CD4-positive, alpha-beta T cell treated with Interleukin-10 for 1 hour (primary cell): ENCODE results near the gene LYRM4.
A peak's percentile ranks its signal among the peaks of the same experiment; 100 is the strongest.

ENCODE experiments used
- DNase-seq: peaks from one replicate; pipeline ENCODE4 v3.0.0-alpha.2; 2020

Gene LYRM4

DNA sequence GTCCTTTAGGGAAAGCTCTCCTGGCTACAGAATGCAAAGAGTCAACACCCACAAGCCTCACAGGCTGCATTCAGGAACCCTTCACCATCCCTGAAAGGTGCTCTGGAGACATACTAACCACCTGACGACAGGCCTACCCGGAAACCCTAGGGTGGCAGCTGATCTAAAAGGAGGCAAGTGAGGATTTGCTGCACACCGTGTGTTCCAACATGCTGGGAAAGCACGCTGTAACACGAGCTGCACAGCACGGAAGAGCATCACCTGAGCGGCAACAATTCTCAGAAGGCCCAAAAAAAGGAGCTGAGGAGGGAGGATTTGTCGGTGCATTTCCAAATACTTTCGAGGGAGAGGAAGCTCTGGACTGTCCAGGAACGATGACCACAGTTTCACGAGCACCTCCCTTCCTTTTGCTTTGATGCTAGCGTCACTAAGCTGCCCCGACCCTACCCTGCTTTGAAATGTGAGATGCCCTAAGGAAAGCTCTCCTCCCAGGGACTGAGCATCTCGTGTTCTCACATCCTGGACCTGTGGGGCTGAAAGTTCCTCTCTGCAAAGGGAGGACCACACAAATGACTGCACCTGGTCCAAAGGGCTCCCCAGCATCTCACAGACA lies 88.6 kb downstream of the LYRM4 start:
- DNase-seq = no peak

GRCh38 chr6:5167501-5167900 lies 93.2 kb downstream of the LYRM4 start:
- DNase-seq = no peak

DNA sequence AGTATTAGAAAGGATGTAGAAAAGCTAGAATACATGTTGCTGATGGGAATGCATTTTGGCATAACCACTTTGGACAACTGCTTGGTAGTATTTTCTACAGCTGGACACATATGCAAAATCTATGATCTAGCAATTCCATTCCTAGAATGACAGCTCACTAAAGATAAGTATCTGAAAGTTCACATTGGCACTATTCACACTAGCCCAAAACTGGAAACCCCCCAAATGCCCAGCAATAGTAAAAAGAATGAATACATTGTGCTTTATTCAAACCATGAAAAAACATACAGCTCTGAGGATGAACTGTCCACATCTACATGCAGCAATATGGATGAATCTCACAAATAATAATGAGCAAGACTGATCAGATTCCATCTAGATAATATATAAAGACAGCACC lies 96.7 kb downstream of the LYRM4 start:
- no peak for DNase-seq

GRCh38 chr6:5163247-5163646 lies 97.5 kb downstream of the LYRM4 start:
- DNase-seq = no peak

- no peak for DNase-seq
Observed at GRCh38 chr6:5162355-5162754, 98.4 kb downstream of the LYRM4 start.

DNA sequence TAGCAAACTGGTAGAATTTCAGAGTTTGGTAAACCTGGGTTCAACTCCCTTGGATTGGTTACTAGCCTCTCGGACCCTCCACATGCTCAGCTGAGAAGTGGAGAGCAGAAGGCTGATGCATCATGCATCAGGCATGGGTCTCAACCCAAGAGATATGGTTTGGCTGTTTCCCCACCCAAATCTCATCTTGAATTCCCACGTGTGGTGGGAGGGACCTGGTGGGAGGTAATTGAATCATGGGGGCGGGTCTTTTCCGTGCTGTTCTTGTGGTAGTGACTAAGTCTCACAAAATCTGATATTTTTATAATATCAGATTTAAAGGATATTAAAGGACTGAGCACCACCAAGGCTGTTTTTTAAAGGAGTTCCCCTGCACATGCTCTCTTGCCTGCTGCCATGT lies 100.5 kb downstream of the LYRM4 start:
- DNase-seq = no peak

GRCh38 chr6:5159162-5159561 lies 101.6 kb downstream of the LYRM4 start:
- DNase-seq = no peak

- no peak for DNase-seq
Observed at GRCh38 chr6:5158180-5158579, 102.6 kb downstream of the LYRM4 start.

DNA sequence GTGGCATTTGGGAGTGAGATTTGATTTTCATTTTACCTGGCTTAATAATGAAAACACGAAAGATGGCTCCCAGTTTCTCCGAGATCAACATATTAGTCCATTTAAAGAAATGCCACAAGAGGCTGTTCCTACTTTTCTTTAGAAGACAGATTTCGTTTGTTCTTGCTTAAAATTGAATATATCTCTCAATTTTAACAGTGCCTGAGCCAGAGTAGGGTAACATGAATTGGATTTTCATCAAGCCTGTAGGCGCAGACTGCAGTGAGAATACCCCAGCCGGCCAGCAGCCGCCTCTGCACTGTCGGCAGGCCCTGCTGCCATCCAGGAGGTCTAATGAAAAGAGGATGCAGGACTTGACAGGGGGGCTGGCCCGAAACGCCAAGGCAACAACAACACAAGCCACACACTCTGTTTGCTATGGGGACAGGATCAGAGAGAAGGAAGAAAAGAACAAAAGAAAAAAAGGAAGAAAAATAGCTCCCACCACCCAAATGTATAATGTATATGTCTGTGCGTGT lies 103.1 kb downstream of the LYRM4 start:
- DNase-seq = no peak

DNA sequence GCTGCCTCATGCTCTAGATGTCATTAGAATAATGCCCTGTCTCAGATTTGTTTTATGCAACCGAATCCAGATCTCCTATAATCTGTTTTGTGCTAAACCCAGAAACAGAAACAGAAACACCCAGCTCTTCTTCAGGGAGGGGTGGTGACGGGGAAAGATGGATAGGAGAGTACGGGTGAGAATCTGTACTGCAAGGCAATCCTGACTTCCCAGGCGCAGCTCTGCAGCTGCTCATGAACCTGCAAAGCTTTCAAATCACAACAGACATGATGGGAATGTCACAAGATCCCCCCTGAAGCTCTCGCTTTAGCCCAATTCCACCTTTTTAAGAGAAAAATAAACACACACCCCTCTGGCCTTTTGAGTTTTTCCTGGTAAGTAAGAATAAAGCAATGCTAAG lies 104.1 kb downstream of the LYRM4 start:
- no peak for DNase-seq

- no peak for DNase-seq
Observed at GRCh38 chr6:5155906-5156305, 104.8 kb downstream of the LYRM4 start.

GRCh38 chr6:5153186-5153585 lies 107.6 kb downstream of the LYRM4 start:
- no peak for DNase-seq

DNA sequence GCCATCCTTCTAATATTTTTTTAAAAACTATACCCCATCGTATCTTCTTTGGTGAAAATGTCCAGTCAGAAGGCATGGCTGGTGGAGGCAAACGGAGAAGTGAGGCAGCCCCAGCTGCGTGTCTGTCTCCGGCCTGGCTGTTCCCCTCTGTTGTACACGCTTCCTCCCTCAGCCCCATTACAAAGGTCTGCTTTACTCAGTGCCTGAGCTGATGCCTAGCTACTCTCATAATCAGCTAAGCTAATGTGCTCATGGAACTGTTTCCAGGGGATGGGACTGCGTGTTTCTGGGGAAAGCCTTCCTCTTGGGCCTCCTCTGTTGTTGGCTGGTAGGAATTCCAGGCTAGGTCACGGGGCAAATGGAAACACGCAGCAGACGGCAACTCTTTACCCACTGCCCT lies 108.3 kb downstream of the LYRM4 start:
- no peak for DNase-seq

DNA sequence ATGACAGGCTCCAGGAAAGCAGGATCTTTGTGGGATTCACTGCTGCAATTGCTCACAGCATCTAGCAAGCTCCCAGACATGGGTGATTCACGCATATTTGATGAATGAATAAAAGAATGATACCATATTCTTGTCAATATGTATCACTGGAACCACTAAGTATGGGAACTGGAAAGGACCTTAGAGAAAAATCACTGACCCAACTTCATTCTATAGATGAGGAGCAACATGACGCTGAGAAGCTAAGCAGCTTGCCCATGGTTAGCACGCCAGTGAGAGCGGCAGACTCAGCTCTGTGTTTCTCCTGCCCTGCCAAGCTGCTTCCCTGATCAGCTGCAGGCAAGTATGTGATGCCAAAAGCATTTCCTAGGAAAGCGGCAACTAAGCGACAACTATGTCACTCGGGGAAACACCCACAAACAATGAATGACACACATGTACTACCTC lies 108.8 kb downstream of the LYRM4 start:
- DNase-seq = no peak

DNA sequence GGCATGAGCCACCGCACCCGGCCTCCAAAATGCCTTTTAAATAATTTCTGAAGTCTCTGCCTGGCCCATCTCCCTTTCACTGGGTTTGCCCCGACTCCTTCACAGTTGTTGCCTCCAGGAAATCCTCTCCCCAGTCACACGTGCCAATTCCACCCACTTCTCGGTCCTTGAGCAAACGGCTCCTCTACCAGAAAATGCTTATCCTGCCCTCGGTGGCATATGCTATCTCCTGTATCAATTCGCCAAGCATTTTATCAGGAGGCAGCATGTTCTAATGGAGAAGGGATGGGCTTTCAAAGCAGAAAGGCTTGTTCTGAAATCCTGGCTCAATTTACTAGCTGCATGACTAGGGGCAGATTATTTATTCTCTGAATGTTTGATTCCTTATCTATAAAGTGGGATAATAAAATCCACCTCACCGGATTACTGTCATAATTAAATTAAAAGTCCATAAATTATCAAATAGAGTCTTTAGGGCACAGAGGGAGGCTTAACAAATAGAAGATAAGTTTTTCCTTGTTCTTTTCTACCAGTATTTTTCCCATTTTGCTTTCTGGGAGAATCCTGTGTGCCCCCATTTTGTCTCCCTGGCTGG lies 109.3 kb downstream of the LYRM4 start:
- DNase-seq = no peak

DNA sequence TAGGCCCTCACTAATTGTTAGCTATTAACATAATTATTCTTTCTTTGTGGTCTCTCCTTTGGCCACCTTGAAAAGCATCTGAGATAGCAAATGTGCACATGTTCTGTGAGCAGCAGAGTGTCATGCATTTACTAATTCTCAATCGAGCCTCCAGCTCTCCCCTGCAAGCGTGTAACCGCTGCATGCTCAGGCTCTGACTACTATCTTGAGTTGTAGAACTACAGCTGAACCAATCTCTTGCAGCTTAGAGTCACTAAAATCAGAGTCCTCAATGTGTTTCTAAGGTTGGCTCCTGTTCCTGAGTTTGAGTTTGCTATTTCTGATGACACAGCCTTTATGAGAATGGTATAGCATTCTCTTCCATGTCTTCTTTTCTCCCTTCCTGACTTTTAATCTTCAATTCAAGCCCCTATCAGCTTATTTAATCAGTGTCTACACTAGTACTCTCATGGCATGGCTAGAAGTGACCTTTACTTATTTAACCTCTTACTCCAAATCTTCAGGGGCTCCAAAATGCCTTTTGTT lies 110.1 kb downstream of the LYRM4 start:
- DNase-seq = no peak

- no peak for DNase-seq
Observed at GRCh38 chr6:5149891-5150290, 110.9 kb downstream of the LYRM4 start.

GRCh38 chr6:5149159-5149704 lies 111.5 kb downstream of the LYRM4 start:
- DNase-seq = no peak

- no peak for DNase-seq
Observed at GRCh38 chr6:5146398-5146797, 114.4 kb downstream of the LYRM4 start.

- DNase-seq = peak; percentile 80
Observed at GRCh38 chr6:5143634-5144311, 117.0 kb downstream of the LYRM4 start.

GRCh38 chr6:5142915-5143314 lies 117.8 kb downstream of the LYRM4 start:
- DNase-seq = no peak

GRCh38 chr6:5142131-5142530 lies 118.6 kb downstream of the LYRM4 start:
- DNase-seq = no peak

DNA sequence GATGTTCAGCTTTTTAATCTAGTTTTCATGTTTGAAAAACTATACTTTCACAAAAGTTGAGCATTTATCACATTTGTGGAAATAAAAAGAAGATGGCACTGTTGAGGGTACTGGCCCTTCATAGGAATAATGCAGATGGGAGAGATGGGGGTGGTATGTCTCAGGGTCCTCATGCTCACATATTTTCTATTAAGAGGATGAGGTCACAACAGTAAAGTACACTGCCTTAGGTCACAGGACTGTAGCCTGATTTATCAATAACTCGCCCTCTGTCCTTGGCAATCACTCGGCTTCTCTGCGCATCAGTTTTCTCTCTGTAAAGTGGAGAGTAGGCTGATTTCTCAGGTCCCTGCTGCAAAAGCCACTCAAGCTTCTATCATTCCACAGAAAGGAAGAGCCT lies 119.7 kb downstream of the LYRM4 start:
- DNase-seq = no peak
